ENCODE data around the gene GPR32. TPM values are rescaled to one million over a fixed set of nuclear protein-coding genes. Genes with fewer than 3 reads are reported as not detected.
A peak's percentile ranks its signal among the peaks of the same experiment; 100 is the strongest.
"Not testable (repeated sequence)": the region's sequence is repeated elsewhere in the genome, so short reads cannot be mapped to it uniquely, and the experiment has no call there.

The GPR32 gene
- polyA plus RNA-seq, 3 donors: not detected

GRCh38 chr19:50753879-50754278 is 16.4 kb upstream of the GPR32 start:
- Mint-ChIP-seq H3K27ac (no peak overlapping the region), H3K4me1 (no peaks in the 10 kb centered on the region), H3K9me3 (peaks cover 0 to 3% (median 0%) of the 10 kb centered on the region in 7 donors), H3K36me3 (no peaks in the 10 kb centered on the region), H3K27me3 (ENCODE audit: low read depth in 3 of 3) (peaks cover 13 to 25% (median 17%) of the 10 kb centered on the region in 3 donors), H3K4me3 (no peak overlapping the region)
- Histone ChIP-seq H3K79me2 (ENCODE audit: insufficient read depth, low read length) (no peaks in the 10 kb centered on the region), H3K4me2 (replicated peaks; ENCODE audit: extremely low read depth, low read length, poor library complexity, severe bottlenecking) (no peak overlapping the region), H4K20me1 (ENCODE audit: insufficient read depth, low read length) (no peaks in the 10 kb centered on the region), H3K27me3 (ENCODE audit: control insufficient read depth in 2 of 2, insufficient read depth in 2 of 2, low read length in 2 of 2) (no peaks in the 10 kb centered on the region), H3K27ac (ENCODE audit: low read depth in 1 of 2, low read length in 2 of 2) (no peak overlapping the region), H3K9ac (ENCODE audit: insufficient read depth, low read length, poor library complexity, severe bottlenecking) (no peak overlapping the region), H2AFZ (ENCODE audit: insufficient read depth, low read depth, low read length, poor library complexity, severe bottlenecking) (no peak overlapping the region), H3K4me3 (replicated peaks in 1 of 3; ENCODE audit: low read depth in 2 of 3, low read length in 3 of 3) (no peak overlapping the region), H3K36me3 (replicated peaks in 1 of 2; ENCODE audit: control insufficient read depth in 1 of 2, insufficient read depth in 2 of 2, low read length in 2 of 2) (no peaks in the 10 kb centered on the region), H3K9me3 (replicated peaks in 1 of 2; ENCODE audit: control insufficient read depth in 1 of 2, insufficient read depth in 1 of 2, low read length in 2 of 2) (no peaks in the 10 kb centered on the region), H3K4me1 (ENCODE audit: control insufficient read depth in 1 of 2, insufficient read depth in 2 of 2, low read length in 2 of 2) (no peaks in the 10 kb centered on the region)
- no peak for TF ChIP-seq CTCF (IDR thresholded peaks at IDR 0.05)
- WGBS (ENCODE audit: insufficient coverage): 93% methylated on average over 2 of the region's 4 CpGs
- DNase-seq: no peak
- intact Hi-C loops (cut with micrococcal nuclease): no loop called here

GRCh38 chr19:50756244-50756643 is 14.0 kb upstream of the GPR32 start:
- H4K20me1 ChIP-seq (ENCODE audit: insufficient read depth, low read length); H3K4me1 ChIP-seq (ENCODE audit: control insufficient read depth in 1 of 2, insufficient read depth in 2 of 2, low read length in 2 of 2); H3K4me3 ChIP-seq (replicated peaks in 1 of 3; ENCODE audit: low read depth in 2 of 3, low read length in 3 of 3); H3K36me3 ChIP-seq (replicated peaks in 1 of 2; ENCODE audit: control insufficient read depth in 1 of 2, insufficient read depth in 2 of 2, low read length in 2 of 2); H3K27ac ChIP-seq (ENCODE audit: low read depth in 1 of 2, low read length in 2 of 2); H3K9ac ChIP-seq (ENCODE audit: insufficient read depth, low read length, poor library complexity, severe bottlenecking); H3K4me2 ChIP-seq (replicated peaks; ENCODE audit: extremely low read depth, low read length, poor library complexity, severe bottlenecking); intact Hi-C loops (cut with micrococcal nuclease); H3K4me1 Mint-ChIP-seq; H2AFZ ChIP-seq (ENCODE audit: insufficient read depth, low read depth, low read length, poor library complexity, severe bottlenecking); H3K9me3 ChIP-seq (replicated peaks in 1 of 2; ENCODE audit: control insufficient read depth in 1 of 2, insufficient read depth in 1 of 2, low read length in 2 of 2); H3K4me3 Mint-ChIP-seq; H3K36me3 Mint-ChIP-seq; H3K27me3 ChIP-seq (ENCODE audit: control insufficient read depth in 2 of 2, insufficient read depth in 2 of 2, low read length in 2 of 2); H3K79me2 ChIP-seq (ENCODE audit: insufficient read depth, low read length); DNase-seq: not testable (repeated sequence)
- 74% methylated on average over 5 of the region's 8 CpGs for WGBS (ENCODE audit: insufficient coverage)
- peaks cover 0 to 18% (median 9%) of the 10 kb centered on the region in 7 donors for H3K9me3 Mint-ChIP-seq
- H3K27me3 Mint-ChIP-seq (ENCODE audit: low read depth in 3 of 3): peaks cover 10 to 25% (median 15%) of the 10 kb centered on the region in 3 donors
- peak overlapping the region in 1 of 7 donors; percentile 78 for H3K27ac Mint-ChIP-seq

- Mint-ChIP-seq H3K27me3 (ENCODE audit: low read depth in 3 of 3) (peaks cover 11 to 25% (median 14%) of the 10 kb centered on the region in 3 donors), H3K9me3 (peaks cover 0 to 18% (median 9%) of the 10 kb centered on the region in 7 donors)
- H3K27ac ChIP-seq (ENCODE audit: low read depth in 1 of 2, low read length in 2 of 2); DNase-seq; intact Hi-C loops (cut with micrococcal nuclease); H3K4me3 ChIP-seq (replicated peaks in 1 of 3; ENCODE audit: low read depth in 2 of 3, low read length in 3 of 3); H4K20me1 ChIP-seq (ENCODE audit: insufficient read depth, low read length); H3K9me3 ChIP-seq (replicated peaks in 1 of 2; ENCODE audit: control insufficient read depth in 1 of 2, insufficient read depth in 1 of 2, low read length in 2 of 2); H3K27ac Mint-ChIP-seq; H3K36me3 ChIP-seq (replicated peaks in 1 of 2; ENCODE audit: control insufficient read depth in 1 of 2, insufficient read depth in 2 of 2, low read length in 2 of 2); H2AFZ ChIP-seq (ENCODE audit: insufficient read depth, low read depth, low read length, poor library complexity, severe bottlenecking); H3K4me1 ChIP-seq (ENCODE audit: control insufficient read depth in 1 of 2, insufficient read depth in 2 of 2, low read length in 2 of 2); H3K36me3 Mint-ChIP-seq; H3K4me2 ChIP-seq (replicated peaks; ENCODE audit: extremely low read depth, low read length, poor library complexity, severe bottlenecking); H3K9ac ChIP-seq (ENCODE audit: insufficient read depth, low read length, poor library complexity, severe bottlenecking); H3K4me3 Mint-ChIP-seq; H3K79me2 ChIP-seq (ENCODE audit: insufficient read depth, low read length); H3K4me1 Mint-ChIP-seq; H3K27me3 ChIP-seq (ENCODE audit: control insufficient read depth in 2 of 2, insufficient read depth in 2 of 2, low read length in 2 of 2): not testable (repeated sequence)
- WGBS (ENCODE audit: insufficient coverage): no CpG with 5 or more reads among the region's 3 CpGs
Measured at GRCh38 chr19:50757624-50758023, 12.6 kb upstream of the GPR32 start.

GRCh38 chr19:50759076-50759475 is 11.2 kb upstream of the GPR32 start:
- H4K20me1 ChIP-seq (ENCODE audit: insufficient read depth, low read length); H3K27ac ChIP-seq (ENCODE audit: low read depth in 1 of 2, low read length in 2 of 2); H3K9me3 ChIP-seq (replicated peaks in 1 of 2; ENCODE audit: control insufficient read depth in 1 of 2, insufficient read depth in 1 of 2, low read length in 2 of 2); H3K4me2 ChIP-seq (replicated peaks; ENCODE audit: extremely low read depth, low read length, poor library complexity, severe bottlenecking); H3K4me1 ChIP-seq (ENCODE audit: control insufficient read depth in 1 of 2, insufficient read depth in 2 of 2, low read length in 2 of 2); H3K36me3 Mint-ChIP-seq; H3K4me3 ChIP-seq (replicated peaks in 1 of 3; ENCODE audit: low read depth in 2 of 3, low read length in 3 of 3); H3K27me3 ChIP-seq (ENCODE audit: control insufficient read depth in 2 of 2, insufficient read depth in 2 of 2, low read length in 2 of 2); H3K36me3 ChIP-seq (replicated peaks in 1 of 2; ENCODE audit: control insufficient read depth in 1 of 2, insufficient read depth in 2 of 2, low read length in 2 of 2); H3K9ac ChIP-seq (ENCODE audit: insufficient read depth, low read length, poor library complexity, severe bottlenecking); H2AFZ ChIP-seq (ENCODE audit: insufficient read depth, low read depth, low read length, poor library complexity, severe bottlenecking); intact Hi-C loops (cut with micrococcal nuclease); DNase-seq; H3K4me3 Mint-ChIP-seq; H3K27ac Mint-ChIP-seq; H3K79me2 ChIP-seq (ENCODE audit: insufficient read depth, low read length); H3K4me1 Mint-ChIP-seq: not testable (repeated sequence)
- WGBS (ENCODE audit: insufficient coverage): 97% methylated on average over 7 of the region's 18 CpGs
- peaks cover 0 to 18% (median 9%) of the 10 kb centered on the region in 7 donors for H3K9me3 Mint-ChIP-seq
- peaks cover 11 to 23% (median 12%) of the 10 kb centered on the region in 3 donors for H3K27me3 Mint-ChIP-seq (ENCODE audit: low read depth in 3 of 3)

Data from CD14-positive monocyte (primary cell).